Uterus (tissue), 2 donors: ENCODE results near the gene LMO7.

Experiments
- CTCF ChIP-seq, 4 experiments: fragments of 200-600 bp in 2 of 4; fragments of 450-650 bp in 2 of 4; sonication (generic) in 2 of 4; IDR thresholded peaks; one replicate each; pipeline ENCODE4 v1.5.1; 2016 to 2019; ENCODE audit warnings: antibody characterized with exemption in 4 of 4, mild to moderate bottlenecking in 2 of 4, moderate library complexity in 1 of 4
- POLR2A ChIP-seq, 2 donors: fragments of 450-650 bp; IDR thresholded peaks; one replicate each; pipeline ENCODE4 v1.6.1; 2016; ENCODE audit warnings: antibody characterized with exemption in 2 of 2, mild to moderate bottlenecking in 1 of 2, moderate library complexity in 1 of 2

GRCh38 chr13:75703769-75704168 lies 67.6 kb downstream of the LMO7 start:
- TF ChIP-seq CTCF (IDR thresholded peaks at IDR 0.05): no peak
- TF ChIP-seq POLR2A (IDR thresholded peaks at IDR 0.05): no peak
